NCI-H748 (cell line): ENCODE data around the gene KCNH2.
A peak's percentile ranks its signal among the peaks of the same experiment; 100 is the strongest.
"Not testable (repeated sequence)": the region's sequence is repeated elsewhere in the genome, so short reads cannot be mapped to it uniquely, and the experiment has no call there.

Experiments used
- DNase-seq: peaks from one replicate; lab custom pipeline; 2025; ENCODE audit not compliant: unreplicated experiment; lab: John Stamatoyannopoulos, UW

KCNH2 gene

DNA sequence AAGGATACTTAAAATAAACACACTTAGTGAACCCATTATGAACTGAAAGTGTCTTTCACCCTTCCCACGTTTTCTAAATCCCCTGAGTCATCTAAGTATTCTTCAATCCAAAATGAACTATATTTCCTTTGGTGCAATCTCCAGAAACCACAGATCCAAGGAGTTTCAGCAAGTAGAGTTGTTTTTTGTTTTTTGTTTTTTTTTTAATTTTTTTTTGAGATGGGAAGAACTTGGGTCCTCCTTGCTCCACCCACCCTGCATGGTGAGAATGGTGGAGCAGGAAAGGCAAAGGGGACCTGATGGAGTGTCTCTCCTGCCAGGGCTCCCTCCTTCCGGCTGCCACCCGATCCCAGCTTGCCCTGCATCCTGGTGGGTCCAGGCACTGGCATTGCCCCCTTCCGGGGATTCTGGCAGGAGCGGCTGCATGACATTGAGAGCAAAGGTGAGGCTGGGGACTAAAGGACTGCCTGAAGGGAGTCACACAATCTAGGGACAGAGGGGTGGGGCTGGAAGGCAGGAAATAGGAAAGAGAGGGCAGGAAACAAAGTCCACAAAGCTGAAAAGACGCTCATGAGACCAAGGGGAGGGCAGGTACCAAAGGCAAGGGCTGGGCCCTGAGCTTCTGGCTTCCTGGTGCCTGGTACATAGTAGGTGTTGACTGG lies 34.0 kb upstream of the KCNH2 start:
- no peak for DNase-seq

DNA sequence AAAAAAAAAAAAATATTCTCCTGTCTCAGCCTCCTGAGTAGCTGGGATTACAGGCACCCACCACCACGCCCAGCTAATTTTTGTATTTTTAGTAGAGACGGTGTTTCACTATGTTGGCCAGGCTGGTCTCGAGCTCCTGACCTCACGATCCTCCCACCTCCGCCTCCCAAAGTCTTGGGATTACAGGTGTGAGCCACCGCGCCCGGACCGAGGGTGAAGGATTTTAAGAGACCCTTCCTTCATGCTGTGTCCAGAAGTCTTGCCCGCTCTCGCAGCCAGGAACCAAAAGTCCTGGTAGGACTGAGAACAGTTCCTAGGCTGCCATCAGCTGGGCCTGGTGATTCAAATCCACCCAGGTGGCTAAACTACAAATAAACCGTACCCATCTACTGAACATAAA lies 33.5 kb upstream of the KCNH2 start:
- not testable (repeated sequence) for DNase-seq

DNA sequence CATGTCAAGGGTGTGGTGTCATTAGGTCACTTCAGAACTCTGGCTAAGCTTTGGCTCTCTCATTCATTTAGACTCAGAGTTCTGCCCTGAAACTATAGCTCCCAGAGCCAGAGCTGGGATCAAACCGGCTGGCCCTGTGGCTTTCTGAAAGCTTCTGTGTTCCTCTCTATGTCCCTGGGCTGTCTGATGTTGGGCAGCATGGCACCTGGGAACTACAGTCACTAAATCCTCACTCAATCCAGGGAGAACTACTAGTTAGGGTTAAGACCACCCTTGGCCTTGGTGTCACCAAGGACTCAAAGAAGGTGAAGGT lies 32.9 kb upstream of the KCNH2 start:
- DNase-seq = no peak

- DNase-seq = no peak
These were observed 32.4 kb upstream of the KCNH2 start for GRCh38 chr7:151010307-151011096.

GRCh38 chr7:151010037-151010306 lies 31.9 kb upstream of the KCNH2 start:
- no peak for DNase-seq

DNA sequence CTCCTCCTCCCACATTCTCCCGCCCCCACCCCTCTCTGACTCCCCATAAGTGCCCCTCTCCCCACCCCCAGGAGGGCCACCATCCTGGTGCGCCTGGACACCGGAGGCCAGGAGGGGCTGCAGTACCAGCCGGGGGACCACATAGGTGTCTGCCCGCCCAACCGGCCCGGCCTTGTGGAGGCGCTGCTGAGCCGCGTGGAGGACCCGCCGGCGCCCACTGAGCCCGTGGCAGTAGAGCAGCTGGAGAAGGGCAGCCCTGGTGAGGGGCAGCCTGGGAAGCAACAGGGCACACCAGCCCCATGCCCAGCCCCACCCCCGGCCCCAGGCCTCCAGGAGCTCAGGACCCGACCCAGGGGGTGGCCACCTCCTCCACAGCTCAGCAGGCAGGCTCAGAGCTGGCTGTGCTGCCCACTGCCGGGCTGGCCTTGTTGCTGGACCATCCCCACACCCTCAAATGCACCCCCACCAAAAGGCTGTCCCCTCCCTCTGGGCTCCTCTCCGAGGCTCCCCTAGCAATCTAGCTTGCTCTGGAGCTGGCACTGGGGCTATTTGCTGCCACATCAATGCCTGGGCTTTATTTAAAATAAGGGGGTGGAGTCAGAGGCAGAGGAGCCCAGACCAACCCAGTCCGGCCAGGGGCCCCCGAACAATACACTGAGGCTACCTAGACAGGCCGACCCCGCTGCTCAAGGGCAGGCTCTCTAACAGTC lies 31.4 kb upstream of the KCNH2 start:
- no peak for DNase-seq

DNA sequence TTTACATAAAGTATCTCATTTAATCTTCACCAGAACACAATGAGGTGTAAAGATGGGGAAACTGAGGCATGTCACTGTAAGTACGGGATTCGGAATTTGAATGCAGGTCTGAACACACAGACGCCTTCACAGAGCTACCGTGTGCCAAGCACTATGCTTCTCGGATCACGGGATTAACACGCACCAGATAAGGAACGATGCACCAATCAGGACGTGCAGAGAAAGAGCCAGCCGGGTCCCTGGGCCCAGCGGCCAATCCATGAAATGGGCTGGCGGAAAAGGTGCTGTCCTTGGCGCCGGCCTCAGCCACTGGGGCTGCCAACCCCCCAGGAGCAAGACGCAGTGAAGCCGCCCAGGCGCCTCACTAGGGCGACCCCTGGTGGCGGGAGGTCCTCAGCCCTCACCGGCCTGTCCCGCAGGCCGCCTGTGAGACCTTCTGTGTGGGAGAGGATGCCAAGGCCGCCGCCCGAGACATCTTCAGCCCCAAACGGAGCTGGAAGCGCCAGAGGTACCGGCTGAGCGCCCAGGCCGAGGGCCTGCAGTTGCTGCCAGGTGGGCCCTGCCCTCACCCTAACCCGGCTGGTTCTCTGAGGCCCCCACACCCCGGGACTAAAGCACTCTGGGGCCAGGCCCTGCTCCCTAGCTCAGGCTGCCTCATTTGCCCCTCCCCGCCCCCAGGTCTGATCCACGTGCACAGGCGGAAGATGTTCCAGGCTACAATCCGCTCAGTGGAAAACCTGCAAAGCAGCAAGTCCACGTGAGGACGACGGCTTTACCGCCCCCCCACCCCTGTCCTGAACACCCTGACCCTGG lies 30.6 kb upstream of the KCNH2 start:
- DNase-seq = no peak

GRCh38 chr7:151008143-151008510 lies 30.0 kb upstream of the KCNH2 start:
- DNase-seq = no peak

DNA sequence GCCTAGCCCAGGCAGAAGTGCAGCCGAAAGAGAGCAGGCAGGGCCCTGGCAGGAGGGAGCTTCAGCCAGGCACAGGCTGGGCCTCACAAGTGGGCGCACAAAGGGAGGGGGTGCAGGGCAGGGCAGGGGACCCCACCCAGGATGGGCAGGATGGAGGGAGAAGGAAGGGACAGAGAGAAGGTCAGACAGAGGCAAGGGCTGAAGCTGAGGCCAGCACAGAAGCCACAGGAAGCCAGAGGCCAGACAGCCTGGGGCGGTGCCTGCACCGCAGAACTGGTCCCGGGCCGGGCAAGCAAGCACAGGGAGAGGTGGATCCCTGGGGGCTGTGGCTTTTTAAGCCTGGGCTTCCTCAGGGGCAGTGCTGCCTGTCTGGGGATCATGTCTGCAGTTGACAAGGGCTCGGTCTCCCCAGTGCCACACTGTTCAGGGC lies 29.4 kb upstream of the KCNH2 start:
- DNase-seq = no peak

GRCh38 chr7:151006590-151007300 lies 28.6 kb upstream of the KCNH2 start:
- DNase-seq = no peak

DNA sequence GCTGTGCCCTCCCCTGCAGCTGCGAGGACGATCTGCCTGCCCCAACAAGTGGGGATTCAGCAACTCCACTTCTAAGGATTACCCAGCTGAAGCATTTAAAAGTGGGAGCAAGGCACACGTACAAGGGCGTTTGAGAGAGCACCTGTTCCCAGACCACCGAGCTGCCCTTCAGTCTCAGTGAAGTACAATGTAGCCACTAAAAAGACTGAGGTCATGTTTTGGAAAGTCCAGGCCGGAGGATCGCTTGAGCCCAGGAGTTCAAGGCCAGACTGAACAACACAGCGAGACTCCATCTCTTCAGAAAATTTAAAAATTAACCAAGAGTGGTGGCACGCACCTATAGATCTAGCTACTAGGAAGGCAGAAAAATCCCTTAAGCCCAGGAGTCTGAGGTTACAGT lies 27.4 kb upstream of the KCNH2 start:
- DNase-seq = no peak

DNA sequence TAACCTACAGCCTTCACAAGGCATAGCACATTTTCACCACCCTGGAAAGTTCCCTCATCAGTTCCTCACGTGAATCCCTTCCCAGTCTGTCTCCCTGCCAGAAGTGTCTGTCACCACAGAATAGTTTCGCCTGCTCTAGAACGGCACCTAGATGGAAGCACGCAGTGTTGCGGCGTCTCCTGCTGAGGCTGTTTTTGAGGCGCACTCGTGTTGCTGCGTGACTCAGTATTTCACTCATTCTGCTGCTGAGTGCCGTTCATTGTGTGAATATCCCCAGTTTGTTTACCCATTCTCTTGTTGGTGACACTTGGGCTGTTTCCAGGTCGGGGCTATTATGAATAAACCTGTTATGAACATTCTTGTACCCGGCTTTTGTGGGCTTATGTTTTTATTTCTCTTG lies 25.5 kb upstream of the KCNH2 start:
- peak; percentile 73 for DNase-seq

DNA sequence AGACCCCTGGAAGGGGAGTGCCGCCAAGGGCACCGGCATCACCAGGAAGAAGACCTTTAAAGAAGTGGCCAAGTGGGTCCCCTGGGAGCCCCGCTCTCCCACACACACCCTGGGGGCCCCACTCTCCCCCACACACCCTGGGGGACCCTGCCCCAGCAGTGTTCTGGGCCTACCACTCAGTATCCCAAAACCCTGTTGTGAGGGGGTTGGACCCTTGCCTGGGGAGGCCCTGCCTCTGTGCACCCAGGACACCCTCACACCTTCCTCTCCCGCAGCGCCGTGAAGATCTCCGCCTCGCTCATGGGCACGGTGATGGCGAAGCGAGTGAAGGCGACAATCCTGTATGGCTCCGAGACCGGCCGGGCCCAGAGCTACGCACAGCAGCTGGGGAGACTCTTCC lies 23.4 kb upstream of the KCNH2 start:
- DNase-seq = no peak

GRCh38 chr7:151000897-151001495 lies 22.9 kb upstream of the KCNH2 start:
- DNase-seq = no peak

GRCh38 chr7:150999497-151000230 lies 21.5 kb upstream of the KCNH2 start:
- DNase-seq = no peak

DNA sequence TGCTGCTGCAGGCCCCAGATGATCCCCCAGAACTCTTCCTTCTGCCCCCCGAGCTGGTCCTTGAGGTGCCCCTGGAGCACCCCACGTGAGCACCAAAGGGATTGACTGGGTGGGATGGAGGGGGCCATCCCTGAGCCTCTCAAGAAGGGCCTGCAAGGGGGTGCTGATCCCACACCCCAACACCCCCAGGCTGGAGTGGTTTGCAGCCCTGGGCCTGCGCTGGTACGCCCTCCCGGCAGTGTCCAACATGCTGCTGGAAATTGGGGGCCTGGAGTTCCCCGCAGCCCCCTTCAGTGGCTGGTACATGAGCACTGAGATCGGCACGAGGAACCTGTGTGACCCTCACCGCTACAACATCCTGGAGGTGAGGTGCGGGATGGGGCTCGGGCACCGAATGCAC lies 20.9 kb upstream of the KCNH2 start:
- DNase-seq = no peak

DNA sequence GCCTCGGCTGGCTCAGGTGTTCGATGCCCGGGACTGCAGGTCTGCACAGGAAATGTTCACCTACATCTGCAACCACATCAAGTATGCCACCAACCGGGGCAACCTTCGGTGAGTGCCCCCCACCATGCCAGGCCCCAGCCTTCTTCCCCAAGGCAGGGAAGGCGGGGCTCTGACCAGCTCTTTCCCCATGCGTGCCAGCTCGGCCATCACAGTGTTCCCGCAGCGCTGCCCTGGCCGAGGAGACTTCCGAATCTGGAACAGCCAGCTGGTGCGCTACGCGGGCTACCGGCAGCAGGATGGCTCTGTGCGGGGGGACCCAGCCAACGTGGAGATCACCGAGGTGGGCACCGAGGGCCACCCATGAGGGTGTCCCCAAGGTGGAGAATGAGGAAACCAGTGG lies 20.2 kb upstream of the KCNH2 start:
- no peak for DNase-seq

- no peak for DNase-seq
These were observed 19.7 kb upstream of the KCNH2 start for GRCh38 chr7:150997817-150998216.

DNA sequence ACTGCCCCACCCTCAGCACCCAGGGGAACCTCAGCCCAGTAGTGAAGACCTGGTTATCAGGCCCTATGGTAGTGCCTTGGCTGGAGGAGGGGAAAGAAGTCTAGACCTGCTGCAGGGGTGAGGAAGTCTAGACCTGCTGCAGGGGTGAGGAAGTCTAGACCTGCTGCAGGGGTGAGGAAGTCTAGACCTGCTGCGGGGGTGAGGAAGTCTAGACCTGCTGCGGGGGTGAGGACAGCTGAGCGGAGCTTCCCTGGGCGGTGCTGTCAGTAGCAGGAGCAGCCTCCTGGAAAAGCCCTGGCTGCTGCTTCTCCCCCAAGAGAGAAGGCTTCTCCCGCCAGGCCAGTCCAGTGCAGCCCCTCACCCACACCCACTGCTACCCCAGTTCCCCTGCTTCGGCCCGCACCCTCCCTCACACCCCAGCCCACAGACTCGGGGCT lies 19.0 kb upstream of the KCNH2 start:
- DNase-seq = no peak
